GM21737 (cell line): ENCODE results near the gene TIAM2.
"Not testable (repeated sequence)": the region's sequence is repeated elsewhere in the genome, so short reads cannot be mapped to it uniquely, and the experiment has no call there.

Experiments used
- ATAC-seq: cut with Tn5 transposase; IDR thresholded peaks from one replicate; pipeline ENCODE4 v1.9.1; 2021; ENCODE audit warnings: mild to moderate bottlenecking, moderate library complexity; ENCODE audit not compliant: unreplicated experiment

Gene TIAM2

GRCh38 chr6:155187994-155188706, 193.0 kb downstream of the TIAM2 start:
- ATAC-seq = no peak

DNA sequence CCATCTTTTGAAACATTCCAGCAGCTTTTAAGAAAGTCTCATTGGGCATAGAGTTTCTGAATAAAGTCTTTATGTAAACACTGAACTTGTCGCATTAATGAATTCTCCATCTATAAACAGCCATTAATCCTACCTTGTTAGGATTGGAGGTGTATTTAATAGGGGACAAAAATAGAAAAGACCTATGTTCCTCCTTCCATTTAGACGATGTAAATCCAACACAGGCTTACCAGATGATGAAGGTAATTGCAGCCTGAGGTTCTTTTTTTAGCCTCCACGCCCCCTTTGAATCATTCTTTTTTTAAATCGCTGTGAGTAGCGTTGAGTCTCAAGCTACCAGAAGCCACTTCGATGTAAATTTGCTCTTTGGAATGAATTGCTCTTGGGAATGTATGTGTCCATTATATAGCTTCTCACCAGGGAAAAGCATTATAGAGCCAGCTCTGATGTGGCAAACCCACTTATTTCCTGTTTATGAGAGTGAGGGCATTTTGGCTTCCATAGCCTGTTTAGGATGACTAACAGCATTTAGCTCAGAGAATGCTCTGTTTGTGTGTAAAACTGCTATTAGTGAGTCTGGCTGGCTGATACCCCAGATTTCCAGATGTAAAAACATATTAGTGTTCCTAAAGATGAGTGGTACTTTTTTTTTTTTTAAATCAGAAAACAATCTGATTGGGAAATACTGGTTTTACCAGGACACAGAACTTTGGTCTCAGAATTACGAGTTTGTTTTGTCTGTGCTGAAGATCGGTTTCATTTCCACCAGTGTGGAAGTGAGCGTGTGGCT, 193.8 kb downstream of the TIAM2 start:
- no peak for ATAC-seq

DNA sequence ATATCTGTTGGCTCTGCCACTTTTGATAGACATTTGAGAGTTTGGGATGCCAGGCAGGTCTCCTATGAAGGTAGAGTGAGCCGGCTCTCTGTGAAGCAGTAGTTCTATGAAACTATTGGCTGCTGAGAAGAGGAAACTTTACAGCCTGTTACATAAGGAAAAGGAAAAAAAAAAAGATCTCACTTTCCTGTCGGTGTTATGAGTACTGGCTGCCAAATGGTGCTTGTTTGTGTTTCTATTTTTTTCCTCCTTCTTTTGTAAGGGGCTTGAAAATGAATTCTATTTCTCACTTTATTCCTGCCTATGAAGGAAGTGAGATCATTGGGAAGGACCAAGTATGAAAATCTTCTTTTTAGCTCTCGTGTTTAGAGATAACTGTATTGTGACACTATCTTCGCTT, 195.6 kb downstream of the TIAM2 start:
- ATAC-seq = no peak

DNA sequence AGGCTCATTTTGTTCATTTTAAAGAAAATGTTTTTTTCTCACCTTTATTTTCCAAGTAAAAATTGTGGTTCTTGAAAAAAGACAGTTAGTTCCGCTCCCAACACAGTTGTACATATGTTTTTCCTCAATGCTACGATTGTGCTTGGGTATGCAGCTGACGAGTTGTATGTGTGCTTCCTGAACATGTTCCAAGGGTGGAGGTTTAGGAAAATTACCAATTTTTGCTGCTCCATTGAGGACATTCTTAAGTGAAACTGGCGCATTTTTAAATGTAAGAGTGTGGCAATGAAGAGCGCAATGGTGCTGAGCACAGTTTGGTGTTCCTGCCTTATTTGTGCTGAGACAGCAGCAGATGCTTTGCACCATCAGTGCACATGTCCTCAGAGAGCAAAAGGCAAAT, 198.4 kb downstream of the TIAM2 start:
- no peak for ATAC-seq

- no peak for ATAC-seq
Measured at GRCh38 chr6:155194399-155194798, 199.3 kb downstream of the TIAM2 start.

DNA sequence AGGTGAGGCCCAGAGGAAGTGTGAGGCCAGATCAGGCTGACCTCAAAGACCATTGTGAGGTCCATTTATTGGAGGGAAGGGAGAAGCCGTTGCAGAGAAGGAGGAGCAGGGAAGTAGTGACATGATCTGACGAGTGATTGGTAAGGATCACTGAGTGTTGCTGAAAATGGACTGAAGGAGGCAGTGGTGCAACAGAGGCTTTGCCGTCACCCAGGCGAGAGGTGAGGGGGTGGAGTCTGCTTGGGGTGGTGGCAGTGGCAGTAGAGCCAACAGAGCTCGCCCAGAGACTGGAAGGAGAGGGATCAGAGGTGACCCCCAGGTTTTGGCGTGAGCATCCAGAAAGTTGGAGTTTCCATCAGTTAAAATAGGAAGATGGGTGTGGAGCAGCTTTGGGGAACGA, 200.8 kb downstream of the TIAM2 start:
- ATAC-seq = no peak

DNA sequence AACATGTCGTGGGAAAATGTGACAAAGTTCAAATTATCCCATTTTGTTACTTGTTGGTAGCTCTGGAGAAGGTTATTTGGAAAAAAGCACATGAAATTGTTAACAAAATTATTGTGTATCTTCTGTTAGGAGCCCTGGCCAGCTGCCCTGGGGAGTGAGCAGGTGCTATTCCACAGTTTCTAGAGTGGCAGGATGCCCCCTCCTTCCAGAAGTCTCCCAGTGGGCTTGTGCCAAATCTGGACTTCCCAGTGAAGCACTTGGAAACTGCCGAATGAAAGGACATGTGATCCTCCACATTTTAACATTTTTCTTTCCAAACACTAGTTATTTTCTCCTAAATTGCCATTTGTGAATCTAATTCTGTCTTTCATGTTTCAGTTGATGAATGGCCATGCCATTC, 201.8 kb downstream of the TIAM2 start:
- ATAC-seq = no peak

DNA sequence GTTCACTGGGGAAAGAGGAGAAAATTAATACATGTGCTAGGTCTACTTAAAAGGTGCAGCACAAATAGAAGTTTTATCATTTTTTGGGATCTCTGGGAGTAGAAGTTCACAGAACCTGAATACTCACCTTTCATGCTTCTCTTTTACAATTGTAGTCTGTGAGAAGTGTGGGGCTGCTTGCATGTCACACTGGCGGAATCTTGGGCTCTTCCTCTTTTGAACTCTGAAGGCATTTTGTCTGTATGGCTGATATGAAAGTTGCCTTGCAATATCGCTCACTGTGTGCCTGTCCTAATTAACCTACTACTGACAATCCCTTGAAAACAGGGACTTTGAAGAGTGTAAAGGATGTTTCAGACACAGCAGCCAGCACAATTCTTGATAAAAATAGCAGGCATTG, 202.8 kb downstream of the TIAM2 start:
- no peak for ATAC-seq

DNA sequence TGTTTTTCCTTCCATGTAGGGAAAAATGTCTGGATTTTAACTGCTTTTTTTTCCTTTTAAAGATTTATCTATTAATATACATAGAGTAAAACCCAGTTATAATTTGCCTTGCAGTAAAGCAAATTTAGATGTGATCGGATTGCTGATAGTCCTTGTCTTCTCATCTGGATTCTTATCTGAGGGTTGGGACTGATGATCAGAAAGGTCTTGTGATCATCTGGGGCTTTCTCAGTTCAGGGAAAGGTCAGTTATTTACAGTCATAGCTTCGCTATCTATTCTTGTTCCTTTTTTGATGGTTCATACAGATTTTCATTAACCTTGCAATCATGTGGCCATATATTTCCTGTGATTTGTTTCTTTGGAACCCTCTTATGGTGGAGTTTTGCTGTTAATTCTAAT, 204.9 kb downstream of the TIAM2 start:
- ATAC-seq = no peak

DNA sequence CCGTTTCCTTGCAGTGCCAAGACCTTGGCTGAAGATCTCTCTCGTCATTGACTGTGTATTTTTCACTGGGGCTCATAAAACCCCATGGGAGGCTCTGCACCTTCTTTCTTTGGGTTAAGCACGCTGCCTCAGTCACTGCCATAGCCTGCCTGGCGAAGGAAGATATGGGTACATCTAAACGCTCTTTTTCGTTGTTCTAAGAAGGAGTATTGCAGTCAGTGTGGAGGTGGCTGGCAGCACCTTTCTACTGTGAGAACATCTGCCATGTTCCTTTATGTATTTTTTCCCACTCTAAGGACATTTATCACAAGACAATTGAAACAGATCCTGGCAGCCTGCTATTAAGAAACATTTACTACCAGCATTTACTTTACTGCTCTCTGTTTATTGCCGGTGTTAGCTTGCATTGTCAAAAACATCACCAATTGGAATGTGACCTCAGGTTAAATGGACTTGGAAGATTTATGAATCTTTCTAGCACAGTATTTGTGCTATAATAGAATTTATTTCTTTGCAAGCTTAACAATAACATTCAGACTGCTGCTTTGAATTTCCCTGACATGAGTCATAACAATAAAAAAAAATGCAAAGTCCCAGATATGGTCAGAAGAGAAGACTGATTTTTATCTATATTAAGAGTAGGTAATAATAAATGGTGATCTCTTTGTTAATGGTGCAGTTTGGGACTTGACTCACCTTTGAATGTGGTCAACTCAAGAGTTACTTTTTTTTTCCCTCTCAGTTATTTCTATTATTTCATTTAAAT, 206.5 kb downstream of the TIAM2 start:
- ATAC-seq = no peak

DNA sequence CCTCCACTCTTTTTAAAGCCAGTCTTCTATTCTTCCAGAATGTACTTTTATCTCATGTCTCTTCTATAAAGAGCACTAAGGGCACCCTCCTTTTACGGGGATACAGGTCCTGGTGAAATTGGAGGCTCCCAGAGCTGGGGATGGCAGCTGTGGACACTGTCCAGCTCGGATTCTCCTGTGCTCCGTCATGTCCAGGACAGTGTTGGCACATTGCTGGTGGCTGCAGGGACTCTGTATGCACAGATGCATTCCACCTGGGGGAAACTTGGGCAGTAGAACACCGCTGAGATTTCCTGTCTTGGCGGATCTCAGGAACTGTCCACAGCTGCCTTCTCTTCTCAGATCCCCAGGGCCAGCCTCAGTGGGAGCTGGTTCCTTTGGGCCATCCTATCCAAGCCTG, 212.1 kb downstream of the TIAM2 start:
- no peak for ATAC-seq

GRCh38 chr6:155212106-155212505, 217.0 kb downstream of the TIAM2 start:
- no peak for ATAC-seq

- ATAC-seq = no peak
Measured at GRCh38 chr6:155212616-155213380, 217.7 kb downstream of the TIAM2 start.

DNA sequence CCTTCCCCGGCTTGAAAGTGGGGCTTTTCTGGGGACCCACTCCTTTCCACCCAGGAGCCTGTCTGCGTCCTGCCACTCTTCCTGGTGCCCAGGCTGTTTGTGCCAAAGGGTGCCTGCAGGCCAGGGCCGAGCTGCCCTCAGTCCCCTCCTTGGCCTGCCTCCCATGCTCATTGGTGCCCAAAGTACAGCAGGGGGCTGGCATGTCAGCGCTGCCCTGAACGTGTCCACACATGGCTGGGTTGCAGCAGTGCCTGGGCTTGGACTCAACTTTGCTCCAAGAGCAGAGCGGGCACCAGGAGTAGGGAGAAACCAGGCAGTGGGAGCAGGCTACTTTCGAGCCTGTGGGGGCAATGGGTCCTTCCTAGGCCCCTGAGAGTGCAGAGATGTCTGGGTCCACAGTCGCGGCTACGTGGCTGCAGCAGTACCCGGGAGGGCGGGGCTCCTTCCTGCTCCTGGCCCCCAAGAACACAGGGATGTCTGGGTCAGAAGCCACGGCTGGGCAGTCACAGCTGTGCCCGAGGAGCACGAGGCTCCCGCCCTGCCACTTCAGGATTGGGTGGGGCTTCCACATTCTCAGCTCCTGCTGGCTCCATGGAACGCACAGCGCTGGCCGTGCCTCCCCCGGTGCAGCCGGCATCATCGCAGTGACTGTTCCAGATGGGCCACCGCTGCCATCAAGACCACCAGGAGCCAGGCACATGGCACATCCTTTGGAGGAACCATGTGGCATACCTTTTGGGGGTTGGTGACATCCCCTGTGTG, 218.7 kb downstream of the TIAM2 start:
- ATAC-seq = no peak

GRCh38 chr6:155215906-155216305, 220.8 kb downstream of the TIAM2 start:
- ATAC-seq = no peak

- ATAC-seq = no peak
Measured at GRCh38 chr6:155216312-155217046, 221.4 kb downstream of the TIAM2 start.

DNA sequence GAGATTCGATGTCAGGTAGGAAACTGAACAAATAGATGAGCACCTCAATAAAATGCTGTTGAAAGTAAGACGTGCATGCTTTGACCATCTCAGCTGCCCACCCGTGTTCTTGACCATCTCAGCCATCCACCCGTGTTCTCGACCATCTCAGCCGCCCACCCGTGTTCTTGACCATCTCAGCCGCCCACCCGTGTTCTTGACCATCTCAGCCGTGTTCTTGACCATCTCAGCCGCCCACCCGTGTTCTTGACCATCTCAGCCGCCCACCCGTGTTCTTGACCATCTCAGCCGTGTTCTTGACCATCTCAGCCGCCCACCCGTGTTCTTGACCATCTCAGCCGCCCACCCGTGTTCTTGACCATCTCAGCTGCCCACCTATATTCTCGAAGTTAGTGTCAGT, 223.6 kb downstream of the TIAM2 start:
- not testable (repeated sequence) for ATAC-seq

DNA sequence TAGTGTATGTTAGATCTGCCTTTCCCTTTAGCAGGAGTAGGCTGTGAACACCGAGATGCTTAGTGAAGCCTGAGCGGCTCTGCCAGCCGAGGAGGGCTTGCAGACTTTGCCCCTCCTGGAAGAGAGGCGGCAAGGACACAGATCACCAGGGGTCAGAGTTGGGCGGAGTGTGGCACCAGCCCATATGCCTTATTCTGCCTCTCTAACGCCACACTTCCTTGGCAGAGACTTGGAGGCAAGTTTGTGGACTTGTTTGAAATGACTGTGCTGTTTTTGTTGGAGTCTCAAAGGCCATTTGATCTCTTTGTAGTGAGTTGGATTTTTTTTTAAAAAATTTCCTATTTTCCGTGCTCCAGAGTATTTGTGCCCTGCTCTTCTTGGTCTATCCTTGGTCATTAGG, 224.2 kb downstream of the TIAM2 start:
- ATAC-seq = no peak

DNA sequence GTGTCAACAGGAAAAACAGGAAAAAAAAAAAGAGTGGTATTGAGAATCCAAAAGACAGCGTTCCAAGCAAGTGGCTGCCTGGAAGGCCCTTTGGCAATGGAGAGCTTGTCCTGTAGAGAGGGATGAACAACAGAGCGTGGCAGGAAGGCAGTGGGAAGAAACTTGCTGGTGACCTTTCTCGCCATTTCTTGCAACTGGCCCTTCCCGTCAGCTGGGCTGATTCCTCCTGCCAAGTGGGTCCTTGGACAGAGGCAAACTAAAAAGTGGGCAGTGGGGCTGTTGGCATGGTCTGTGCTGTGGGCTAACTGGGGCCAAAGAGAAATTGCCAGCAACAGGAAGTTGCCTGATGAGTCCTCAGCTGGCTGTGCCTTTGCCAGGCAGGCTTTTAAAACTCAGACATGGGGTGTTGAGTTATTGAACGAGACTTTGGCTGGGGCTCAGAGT, 224.8 kb downstream of the TIAM2 start:
- no peak for ATAC-seq

GRCh38 chr6:155221086-155221485, 226.0 kb downstream of the TIAM2 start:
- no peak for ATAC-seq
